HEK293 (cell line): ENCODE data around the gene EFCC1.

ENCODE experiments used
- CTCF ChIA-PET: fragments of 350-600 bp; formaldehyde crosslinking; extraction: SDS; loops from one replicate; lab custom pipeline; 2021; ENCODE audit warnings: antibody characterized with exemption; lab: Yijun Ruan, JAX
- POLR2A ChIA-PET: fragments of 300-600 bp; formaldehyde crosslinking; extraction: SDS; loops from one replicate; lab custom pipeline; 2020; ENCODE audit warnings: antibody characterized with exemption, inconsistent platforms; lab: Yijun Ruan, JAX
- H3K27ac ChIP-seq: fragments of 200-500 bp; sonication (Bioruptor generic); 2 replicates; pipeline ENCODE4 v1.5.1; 2014; ENCODE audit warnings: low read depth, low read length, control low read depth, inconsistent platforms; ENCODE audit errors: extremely low read depth
- H3K36me3 ChIP-seq, 2 experiments: fragments of 200-500 bp in 1 of 2; sonication (Bioruptor generic) in 1 of 2; 1 replicate in 1 of 2; 2 replicates in 1 of 2; pipeline ENCODE4 v1.5.1; 2014 to 2017; ENCODE audit warnings: inconsistent platforms in 2 of 2, low read length in 2 of 2; ENCODE audit not compliant: control insufficient read depth in 2 of 2, insufficient read depth in 1 of 2
- H3K4me1 ChIP-seq: fragments of 200-500 bp; sonication (Bioruptor generic); 2 replicates; pipeline ENCODE4 v1.5.1; 2014; ENCODE audit warnings: mild to moderate bottlenecking, low read length, inconsistent platforms; ENCODE audit not compliant: control insufficient read depth, insufficient read depth
- H3K4me3 ChIP-seq: 2 replicates; pipeline ENCODE4 v1.5.1; 2011; ENCODE audit warnings: low read depth, mild to moderate bottlenecking, control low read depth, low read length, moderate library complexity
- H3K9me3 ChIP-seq: fragments of 200-500 bp; sonication (Bioruptor generic); 2 replicates; pipeline ENCODE4 v1.5.1; 2014; ENCODE audit warnings: low read depth, low read length, inconsistent platforms; ENCODE audit not compliant: control insufficient read depth, insufficient read depth
- EGR2 ChIP-seq: fragments of 450-650 bp; formaldehyde crosslinking; IDR thresholded peaks from 2 replicates; pipeline ENCODE4 v1.5.1; 2016; ENCODE audit warnings: low read depth, missing biosample characterization, missing genetic modification characterization
- GFI1B ChIP-seq: fragments of 450-650 bp; formaldehyde crosslinking; IDR thresholded peaks from 2 replicates; pipeline ENCODE4 v1.5.1; 2016; ENCODE audit warnings: missing biosample characterization, missing genetic modification characterization
- KLF16 ChIP-seq: fragments of 450-650 bp; formaldehyde crosslinking; IDR thresholded peaks from 2 replicates; pipeline ENCODE4 v1.5.1; 2017; ENCODE audit warnings: missing biosample characterization, missing genetic modification characterization
- SCRT2 ChIP-seq: fragments of 450-650 bp; formaldehyde crosslinking; IDR thresholded peaks from 2 replicates; pipeline ENCODE4 v1.5.1; 2016; ENCODE audit warnings: missing biosample characterization, missing genetic modification characterization
- ZBTB21 ChIP-seq: fragments of 450-650 bp; formaldehyde crosslinking; IDR thresholded peaks from 2 replicates; pipeline ENCODE4 v1.5.1; 2017; ENCODE audit warnings: missing biosample characterization, missing genetic modification characterization
- ZBTB48 ChIP-seq: fragments of 450-650 bp; formaldehyde crosslinking; IDR thresholded peaks from 2 replicates; pipeline ENCODE4 v1.5.1; 2016; ENCODE audit warnings: missing biosample characterization, missing genetic modification characterization
- ZNF140 ChIP-seq: fragments of 450-650 bp; formaldehyde crosslinking; IDR thresholded peaks from 2 replicates; pipeline ENCODE4 v1.5.1; 2016; ENCODE audit warnings: missing biosample characterization, missing genetic modification characterization
- ZNF169 ChIP-seq: fragments of 450-650 bp; formaldehyde crosslinking; IDR thresholded peaks from 2 replicates; pipeline ENCODE4 v1.5.1; 2016; ENCODE audit warnings: missing biosample characterization, missing genetic modification characterization
- ZNF18 ChIP-seq: fragments of 450-650 bp; formaldehyde crosslinking; IDR thresholded peaks from 2 replicates; pipeline ENCODE4 v1.5.1; 2016; ENCODE audit warnings: missing biosample characterization, missing genetic modification characterization
- ZNF394 ChIP-seq: fragments of 450-650 bp; formaldehyde crosslinking; IDR thresholded peaks from 2 replicates; pipeline ENCODE4 v1.5.1; 2016; ENCODE audit warnings: missing biosample characterization, missing genetic modification characterization, mild to moderate bottlenecking, moderate library complexity, borderline replicate concordance
- ZNF513 ChIP-seq: fragments of 450-650 bp; IDR thresholded peaks from 2 replicates; pipeline ENCODE4 v1.5.1; 2018; ENCODE audit warnings: missing biosample characterization, missing genetic modification characterization
- ZNF549 ChIP-seq: fragments of 450-650 bp; IDR thresholded peaks from 2 replicates; pipeline ENCODE4 v1.5.1; 2018; ENCODE audit warnings: missing biosample characterization, missing genetic modification characterization, mild to moderate bottlenecking, inconsistent platforms, moderate library complexity
- ZNF558 ChIP-seq: fragments of 450-650 bp; formaldehyde crosslinking; IDR thresholded peaks from 2 replicates; pipeline ENCODE4 v1.5.1; 2016; ENCODE audit warnings: missing biosample characterization, missing genetic modification characterization
- ZNF843 ChIP-seq: fragments of 450-650 bp; formaldehyde crosslinking; IDR thresholded peaks from 2 replicates; pipeline ENCODE4 v1.5.1; 2016; ENCODE audit warnings: missing biosample characterization, missing genetic modification characterization
- TF ChIP-seq, protein P1 (sequence below): fragments of 450-650 bp; formaldehyde crosslinking; conservative IDR thresholded peaks from 2 replicates; pipeline ENCODE4 v1.5.1; 2016; ENCODE audit warnings: low read depth, missing biosample characterization, missing genetic modification characterization
- TF ChIP-seq, protein P2 (sequence below): sonication (generic); formaldehyde crosslinking; IDR thresholded peaks from 2 replicates; pipeline ENCODE4 v1.8.1; 2022; ENCODE audit warnings: mild to moderate bottlenecking, moderate library complexity, missing genetic modification reagents
- TF ChIP-seq, protein P3 (sequence below): fragments of 450-650 bp; formaldehyde crosslinking; IDR thresholded peaks from 2 replicates; pipeline ENCODE4 v1.5.1; 2017; ENCODE audit warnings: missing biosample characterization, missing genetic modification characterization

The EFCC1 gene

DNA sequence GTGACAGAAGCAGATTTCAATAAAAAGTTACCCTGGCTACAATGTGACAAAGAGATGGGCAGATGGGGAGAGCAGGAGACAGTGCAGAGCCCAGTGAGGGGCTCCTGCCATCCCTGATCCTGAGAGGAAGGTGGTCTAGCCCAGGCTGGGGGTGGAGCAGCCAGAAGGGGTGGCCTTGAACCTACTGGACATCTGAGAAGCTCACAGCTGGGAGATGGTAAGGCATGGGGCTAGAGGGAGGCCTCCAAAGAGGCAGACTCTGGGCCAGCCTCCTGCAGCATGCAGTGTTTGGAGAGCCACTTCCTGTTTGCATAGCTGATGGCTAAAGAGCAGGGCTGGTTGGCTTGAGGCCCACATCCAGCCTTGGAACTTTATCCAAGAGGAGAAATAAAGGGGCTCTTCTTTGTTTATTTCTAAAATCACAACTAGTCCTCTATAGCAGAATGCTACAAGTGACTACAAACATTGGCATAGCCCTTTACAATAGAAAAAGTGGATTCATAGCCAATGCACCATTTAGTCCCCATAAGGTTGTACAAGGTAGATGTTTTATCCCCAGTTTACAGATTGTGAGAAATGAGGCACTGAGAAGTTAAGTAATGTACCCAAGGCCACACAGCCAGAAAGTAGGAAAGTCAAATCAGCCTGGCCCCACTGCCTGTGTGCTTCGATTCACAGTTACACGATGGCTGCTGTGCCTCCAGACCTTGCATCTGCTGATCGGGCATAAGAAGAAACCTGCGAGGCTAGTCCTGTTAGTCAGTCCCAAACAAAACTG, 4.6 kb downstream of the EFCC1 start (continued):
- no peak for TF ChIP-seq EGR2 (tag by site-specific recombination)
- TF ChIP-seq, all 188 proteins: peak for 2

- Histone ChIP-seq H3K4me1 (no peaks in the 10 kb centered on the region), H3K9me3 (no peaks in the 10 kb centered on the region), H3K36me3 (no peaks in the 10 kb centered on the region), H3K4me3 (no peak overlapping the region), H3K27ac (no peak overlapping the region)
- TF ChIP-seq ZNF558 (no peak), ZNF513 (tag by site-specific recombination) (no peak), ZBTB21 (no peak), ZNF169 (tag by site-specific recombination) (no peak), ZNF140 (no peak), SCRT2 (tag by site-specific recombination) (no peak)
- ChIA-PET POLR2A (no interaction called here), CTCF (interaction anchor here (0.7 kb wide), 1 partner anchor 8 kb away, joined by 3 read pairs; no protein-coding TSS in a partner anchor)
Observed at GRCh38 chr3:129006864-129007263, 5.8 kb downstream of the EFCC1 start.

GRCh38 chr3:129007792-129008191, 6.7 kb downstream of the EFCC1 start:
- ChIA-PET POLR2A (no interaction called here), CTCF (interaction anchor here (0.6 to 1.1 kb wide), 2 partner anchors 19 to 672 kb away, joined by 3 to 5 read pairs; no protein-coding TSS in a partner anchor)
- no peak overlapping the region for H3K4me3 ChIP-seq
- no peak overlapping the region for H3K27ac ChIP-seq
- no peaks in the 10 kb centered on the region for H3K4me1 ChIP-seq
- H3K36me3 ChIP-seq: no peaks in the 10 kb centered on the region
- H3K9me3 ChIP-seq: no peaks in the 10 kb centered on the region
- TF ChIP-seq ZNF18 (tag by site-specific recombination): no peak
- TF ChIP-seq ZNF843 (tag by site-specific recombination): no peak
- TF ChIP-seq, protein P1, sequence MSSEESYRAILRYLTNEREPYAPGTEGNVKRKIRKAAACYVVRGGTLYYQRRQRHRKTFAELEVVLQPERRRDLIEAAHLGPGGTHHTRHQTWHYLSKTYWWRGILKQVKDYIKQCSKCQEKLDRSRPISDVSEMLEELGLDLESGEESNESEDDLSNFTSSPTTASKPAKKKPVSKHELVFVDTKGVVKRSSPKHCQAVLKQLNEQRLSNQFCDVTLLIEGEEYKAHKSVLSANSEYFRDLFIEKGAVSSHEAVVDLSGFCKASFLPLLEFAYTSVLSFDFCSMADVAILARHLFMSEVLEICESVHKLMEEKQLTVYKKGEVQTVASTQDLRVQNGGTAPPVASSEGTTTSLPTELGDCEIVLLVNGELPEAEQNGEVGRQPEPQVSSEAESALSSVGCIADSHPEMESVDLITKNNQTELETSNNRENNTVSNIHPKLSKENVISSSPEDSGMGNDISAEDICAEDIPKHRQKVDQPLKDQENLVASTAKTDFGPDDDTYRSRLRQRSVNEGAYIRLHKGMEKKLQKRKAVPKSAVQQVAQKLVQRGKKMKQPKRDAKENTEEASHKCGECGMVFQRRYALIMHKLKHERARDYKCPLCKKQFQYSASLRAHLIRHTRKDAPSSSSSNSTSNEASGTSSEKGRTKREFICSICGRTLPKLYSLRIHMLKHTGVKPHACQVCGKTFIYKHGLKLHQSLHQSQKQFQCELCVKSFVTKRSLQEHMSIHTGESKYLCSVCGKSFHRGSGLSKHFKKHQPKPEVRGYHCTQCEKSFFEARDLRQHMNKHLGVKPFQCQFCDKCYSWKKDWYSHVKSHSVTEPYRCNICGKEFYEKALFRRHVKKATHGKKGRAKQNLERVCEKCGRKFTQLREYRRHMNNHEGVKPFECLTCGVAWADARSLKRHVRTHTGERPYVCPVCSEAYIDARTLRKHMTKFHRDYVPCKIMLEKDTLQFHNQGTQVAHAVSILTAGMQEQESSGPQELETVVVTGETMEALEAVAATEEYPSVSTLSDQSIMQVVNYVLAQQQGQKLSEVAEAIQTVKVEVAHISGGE: no peak
- no peak for TF ChIP-seq ZBTB48
- no peak for TF ChIP-seq KLF16 (tag by site-specific recombination)
- TF ChIP-seq ZNF394 (tag by site-specific recombination): no peak
- TF ChIP-seq, protein P2, sequence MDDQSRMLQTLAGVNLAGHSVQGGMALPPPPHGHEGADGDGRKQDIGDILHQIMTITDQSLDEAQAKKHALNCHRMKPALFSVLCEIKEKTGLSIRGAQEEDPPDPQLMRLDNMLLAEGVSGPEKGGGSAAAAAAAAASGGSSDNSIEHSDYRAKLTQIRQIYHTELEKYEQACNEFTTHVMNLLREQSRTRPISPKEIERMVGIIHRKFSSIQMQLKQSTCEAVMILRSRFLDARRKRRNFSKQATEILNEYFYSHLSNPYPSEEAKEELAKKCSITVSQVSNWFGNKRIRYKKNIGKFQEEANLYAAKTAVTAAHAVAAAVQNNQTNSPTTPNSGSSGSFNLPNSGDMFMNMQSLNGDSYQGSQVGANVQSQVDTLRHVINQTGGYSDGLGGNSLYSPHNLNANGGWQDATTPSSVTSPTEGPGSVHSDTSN: no peak
- TF ChIP-seq ZNF169 (tag by site-specific recombination): no peak
- TF ChIP-seq GFI1B (tag by site-specific recombination): no peak
- no peak for TF ChIP-seq ZNF549 (tag by site-specific recombination)
- TF ChIP-seq, protein P3, sequence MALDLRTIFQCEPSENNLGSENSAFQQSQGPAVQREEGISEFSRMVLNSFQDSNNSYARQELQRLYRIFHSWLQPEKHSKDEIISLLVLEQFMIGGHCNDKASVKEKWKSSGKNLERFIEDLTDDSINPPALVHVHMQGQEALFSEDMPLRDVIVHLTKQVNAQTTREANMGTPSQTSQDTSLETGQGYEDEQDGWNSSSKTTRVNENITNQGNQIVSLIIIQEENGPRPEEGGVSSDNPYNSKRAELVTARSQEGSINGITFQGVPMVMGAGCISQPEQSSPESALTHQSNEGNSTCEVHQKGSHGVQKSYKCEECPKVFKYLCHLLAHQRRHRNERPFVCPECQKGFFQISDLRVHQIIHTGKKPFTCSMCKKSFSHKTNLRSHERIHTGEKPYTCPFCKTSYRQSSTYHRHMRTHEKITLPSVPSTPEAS (tag by site-specific recombination): no peak
